Ramos (cell line): ENCODE measurements around the gene NUDT16L1.

Source experiments
- in situ Hi-C: fragments of 300-500 bp; cut with MboI; formaldehyde crosslinking; loops from one replicate; pipeline ENCODE4 v1.14.3; 2022; ENCODE audit warnings: low sequenced_read_pairs; ENCODE audit not compliant: unreplicated experiment

NUDT16L1 gene

DNA sequence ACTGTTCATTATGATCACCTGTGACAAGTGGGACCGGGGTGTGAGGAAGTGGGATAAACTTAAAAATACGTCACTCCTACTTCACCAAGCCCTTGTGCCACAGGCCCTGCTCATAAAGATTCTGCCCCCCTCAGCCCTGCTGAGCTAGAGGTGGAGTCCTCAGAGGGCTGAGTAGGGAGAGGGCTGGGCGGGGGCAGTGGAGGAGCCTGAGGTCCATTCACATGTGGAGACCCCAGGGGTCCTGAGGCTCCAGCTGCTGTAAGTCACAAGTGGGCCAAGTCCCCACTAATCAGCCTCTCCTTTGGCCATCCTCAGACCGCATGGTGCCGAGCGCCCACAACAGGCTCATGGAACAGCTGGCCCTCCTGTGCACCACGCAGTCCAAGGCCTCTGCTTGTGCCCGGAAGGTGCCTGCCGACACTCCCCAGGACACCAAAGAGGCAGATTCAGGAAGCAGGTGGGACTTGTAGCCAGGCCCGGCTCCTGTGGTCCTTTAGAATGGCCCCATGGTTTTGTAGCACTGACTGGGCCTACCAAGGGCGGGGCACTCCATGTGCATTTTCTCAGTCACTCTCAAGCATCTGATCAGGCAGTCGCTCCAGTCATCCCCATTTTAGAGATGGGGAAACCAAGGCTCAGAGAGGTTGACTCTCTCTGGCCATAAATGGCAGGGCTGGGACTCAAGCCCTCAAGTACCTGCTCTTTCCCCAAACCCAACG is 51.4 kb downstream of the NUDT16L1 start:
- in situ Hi-C loops = no loop called here

DNA sequence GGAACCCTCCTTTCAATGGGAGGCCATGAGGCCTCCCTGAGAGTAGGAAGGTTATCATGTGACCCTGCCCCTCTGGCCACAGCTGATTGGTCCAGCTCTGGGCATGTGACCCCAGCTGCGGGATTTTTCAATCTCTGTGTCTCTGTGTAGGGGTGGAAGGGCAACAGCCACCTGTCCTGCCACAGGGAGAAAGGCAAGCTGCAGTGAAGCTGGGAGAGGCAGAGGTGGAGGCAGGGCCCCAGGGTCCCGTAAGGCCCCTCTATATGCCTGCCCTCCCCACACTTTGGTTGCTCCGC is 51.9 kb downstream of the NUDT16L1 start:
- in situ Hi-C loops = no loop called here
